ENCODE measurements around the gene C1QC.

C1QC gene

DNA sequence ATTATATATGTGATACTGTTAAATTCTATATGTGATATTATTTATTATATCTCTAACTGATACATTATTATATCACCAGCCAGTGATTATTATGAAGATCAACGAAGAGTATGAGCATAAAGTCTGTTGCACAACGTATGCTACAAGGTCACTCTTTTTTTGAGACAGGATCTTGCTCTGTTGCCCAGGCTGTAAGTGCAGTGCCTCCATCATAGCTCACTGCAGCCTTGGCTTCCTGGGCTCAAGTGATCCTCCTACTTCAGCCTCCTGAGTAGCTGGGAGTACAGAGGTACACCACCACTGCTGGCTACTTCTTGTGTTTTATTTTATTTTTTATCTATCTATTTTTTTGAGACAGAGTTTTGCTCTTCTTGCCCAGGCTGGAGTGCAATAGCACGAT lies 53.2 kb downstream of the C1QC start:
- no peak overlapping the region for H3K4me3 ChIP-seq (ENCODE audit: control insufficient read depth, low read depth, low read length)
- TF ChIP-seq CTCF (conservative IDR thresholded peaks at IDR 0.05; ENCODE audit: control insufficient read depth, insufficient read depth, low read depth, low read length), result no peak
- no peak for DNase-seq (ENCODE audit: low read depth)

Measured in fibroblast of mammary gland (primary cell).